GM23338 (cell line): ENCODE measurements around the gene DLST. TPM values are rescaled to one million over a fixed set of nuclear protein-coding genes. Genes with fewer than 3 reads are reported as not detected.

ENCODE experiments used
- ATAC-seq: fragments of 200-7000 bp; cut with Tn5 transposase; 3 replicates; pipeline ENCODE4 v1.9.1; 2020
- DNase-seq: peaks from one replicate; pipeline ENCODE4 v3.0.0-alpha.2; 2015; ENCODE audit warnings: low spot score
- H2AFZ ChIP-seq: fragments of 200-600 bp; sonication (generic); 2 replicates; pipeline ENCODE4 v1.8.0; 2016; ENCODE audit warnings: antibody characterized with exemption, mild to moderate bottlenecking, moderate library complexity
- H3F3A ChIP-seq: fragments of 200-600 bp; sonication (generic); replicated peaks from 2 replicates; pipeline ENCODE4 v1.8.0; 2017; ENCODE audit warnings: antibody characterized with exemption, mixed run types, low read depth
- H3K27ac ChIP-seq: fragments of 200-600 bp; sonication (generic); 2 replicates; pipeline ENCODE4 v1.6.1; 2016; ENCODE audit warnings: low read depth
- H3K27me3 ChIP-seq: fragments of 200-600 bp; sonication (generic); 2 replicates; pipeline ENCODE4 v1.8.0; 2016; ENCODE audit warnings: mild to moderate bottlenecking, mixed run types, moderate library complexity; ENCODE audit not compliant: insufficient read depth
- H3K36me3 ChIP-seq: fragments of 200-600 bp; sonication (generic); 2 replicates; pipeline ENCODE4 v1.8.0; 2016; ENCODE audit warnings: mild to moderate bottlenecking; ENCODE audit not compliant: insufficient read depth
- H3K4me1 ChIP-seq: fragments of 200-600 bp; sonication (generic); 2 replicates; pipeline ENCODE4 v1.8.0; 2016; ENCODE audit warnings: mild to moderate bottlenecking, moderate library complexity; ENCODE audit not compliant: insufficient read depth
- H3K4me2 ChIP-seq: fragments of 200-600 bp; sonication (generic); 2 replicates; pipeline ENCODE4 v1.7.1; 2017; ENCODE audit warnings: mixed run types
- H3K4me3 ChIP-seq: fragments of 200-600 bp; sonication (generic); 2 replicates; pipeline ENCODE4 v1.6.1; 2016; ENCODE audit warnings: mixed run types
- H3K79me2 ChIP-seq: fragments of 200-600 bp; sonication (generic); replicated peaks from 2 replicates; pipeline ENCODE4 v1.8.0; 2017; ENCODE audit warnings: mild to moderate bottlenecking; ENCODE audit not compliant: insufficient read depth
- H3K9me2 ChIP-seq: fragments of 200-600 bp; sonication (generic); 2 replicates; pipeline ENCODE4 v1.8.0; 2017; ENCODE audit not compliant: insufficient read depth
- H4K20me1 ChIP-seq: fragments of 200-600 bp; sonication (generic); replicated peaks from 2 replicates; pipeline ENCODE4 v1.8.0; 2017; ENCODE audit warnings: mild to moderate bottlenecking; ENCODE audit not compliant: insufficient read depth
- H3K27ac Mint-ChIP-seq: 2 replicates; pipeline ENCODE4 v1.8.0; 2020; ENCODE audit warnings: inconsistent platforms, mild to moderate bottlenecking, moderate library complexity, mixed read lengths
- H3K27me3 Mint-ChIP-seq: 3 replicates; pipeline ENCODE4 v1.8.0; 2022; ENCODE audit warnings: low read depth, mild to moderate bottlenecking, moderate library complexity, mixed read lengths, inconsistent platforms; ENCODE audit not compliant: insufficient read depth, poor library complexity
- H3K36me3 Mint-ChIP-seq: 3 replicates; pipeline ENCODE4 v1.8.0; 2021; ENCODE audit warnings: low read depth, mild to moderate bottlenecking, inconsistent platforms, moderate library complexity, mixed read lengths
- H3K4me1 Mint-ChIP-seq: 3 replicates; pipeline ENCODE4 v1.8.0; 2020; ENCODE audit warnings: mild to moderate bottlenecking, inconsistent platforms, mixed read lengths
- H3K4me3 Mint-ChIP-seq: 3 replicates; pipeline ENCODE4 v1.8.0; 2021; ENCODE audit warnings: moderate library complexity, mild to moderate bottlenecking, inconsistent platforms, mixed read lengths
- H3K9me3 Mint-ChIP-seq: 3 replicates; pipeline ENCODE4 v1.8.0; 2020; ENCODE audit warnings: moderate library complexity, mild to moderate bottlenecking, inconsistent platforms, mixed read lengths
- CREB1 ChIP-seq: fragments of 250-450 bp; sonication (Bioruptor Pico); IDR thresholded peaks from 2 replicates; pipeline ENCODE4 v1.5.0; 2020; ENCODE audit warnings: low read depth, mild to moderate bottlenecking, moderate library complexity
- EZH2 ChIP-seq: fragments of 200-600 bp; sonication (generic); IDR thresholded peaks from one replicate; pipeline ENCODE4 v1.8.0; 2017; ENCODE audit warnings: antibody characterized with exemption, mild to moderate bottlenecking, low read depth; ENCODE audit not compliant: unreplicated experiment
- EZH2phosphoT487 ChIP-seq: fragments of 200-600 bp; sonication (generic); IDR thresholded peaks from one replicate; pipeline ENCODE4 v1.8.1; 2018; ENCODE audit warnings: antibody characterized with exemption; ENCODE audit not compliant: unreplicated experiment
- JUNB ChIP-seq: IDR thresholded peaks from one replicate; pipeline ENCODE4 v1.6.1; 2016; ENCODE audit warnings: antibody characterized with exemption; ENCODE audit not compliant: unreplicated experiment
- NANOG ChIP-seq: IDR thresholded peaks from 2 replicates; pipeline ENCODE4 v1.6.1; 2016; ENCODE audit warnings: antibody characterized with exemption, borderline replicate concordance
- ZNF331 ChIP-seq: fragments of 250-450 bp; sonication (Bioruptor Pico); IDR thresholded peaks from 2 replicates; pipeline ENCODE4 v1.5.0; 2020; ENCODE audit warnings: low read depth, mild to moderate bottlenecking, moderate library complexity
- polyA plus RNA-seq: library from polyadenylated mRNA; unstranded; fragments of >200 nt; fragmentation: Nextera tagmentation; extraction: Ambion mirVana; gene quantifications from 2 replicates; pipeline ENCODE4 v1.2.1, GENCODE V29; 2016
- total RNA-seq: library from RNA; depleted of rRNA; stranded (reverse); fragments of >200 nt; shearing (Covaris generic); gene quantifications from 2 replicates; pipeline ENCODE4 v1.2.3, GENCODE V29; 2014
- TF ChIP-seq, protein P1 (sequence below): fragments of 250-450 bp; sonication (Bioruptor Pico); IDR thresholded peaks from 2 replicates; pipeline ENCODE4 v1.5.0; 2020; ENCODE audit warnings: mild to moderate bottlenecking, moderate library complexity
- TF ChIP-seq, protein P2 (sequence below): IDR thresholded peaks from 2 replicates; pipeline ENCODE4 v1.6.1; 2016; ENCODE audit warnings: antibody characterized with exemption

The DLST gene
- total and polyA plus RNA-seq, 2 experiments from 2014 or later, result 11.2 to 106 TPM

DNA sequence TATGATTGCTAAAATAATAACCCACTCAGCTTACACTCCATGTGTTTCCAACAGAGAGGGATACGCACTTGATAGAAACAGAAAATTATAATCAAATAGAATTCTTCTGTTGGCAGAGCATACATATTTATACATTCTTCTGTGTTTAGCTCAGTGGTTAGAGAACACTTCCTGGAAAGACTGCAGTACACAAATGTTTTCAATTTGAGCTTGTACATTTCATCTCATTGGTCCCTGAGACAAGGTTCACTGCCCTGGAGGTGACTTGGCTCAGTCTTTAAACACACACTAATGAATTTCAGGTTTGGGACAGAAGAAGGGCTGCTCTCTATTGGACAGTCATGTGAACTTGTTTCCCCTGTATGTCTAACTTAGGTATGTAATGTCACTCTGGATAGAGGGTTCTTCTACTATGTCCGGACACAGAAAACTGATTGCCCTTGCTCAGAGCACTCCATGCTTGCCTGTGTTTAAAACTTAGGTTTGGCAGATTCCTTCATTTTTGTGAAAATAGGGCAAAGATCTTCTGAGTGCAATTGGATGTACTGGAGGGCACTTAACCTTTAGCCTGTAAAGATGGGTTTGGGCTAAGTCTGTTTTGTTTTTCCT lies 28.7 kb upstream of the DLST start:
- Histone ChIP-seq H3K9me2 (no peaks in the 10 kb centered on the region), H3K27me3 (no peaks in the 10 kb centered on the region), H3F3A (no peaks in the 10 kb centered on the region), H3K4me1 (no peaks in the 10 kb centered on the region), H3K36me3 (no peaks in the 10 kb centered on the region), H3K27ac (no peak overlapping the region), H4K20me1 (no peaks in the 10 kb centered on the region), H2AFZ (no peak overlapping the region), H3K79me2 (no peaks in the 10 kb centered on the region), H3K4me2 (no peak overlapping the region), H3K4me3 (no peak overlapping the region)
- H3K4me3 Mint-ChIP-seq, result no peak overlapping the region
- no peak for ATAC-seq
- no peak for DNase-seq
- no peak overlapping the region for H3K27ac Mint-ChIP-seq
- H3K36me3 Mint-ChIP-seq, result no peaks in the 10 kb centered on the region
- H3K9me3 Mint-ChIP-seq, result no peaks in the 10 kb centered on the region
- no peak for TF ChIP-seq EZH2phosphoT487
- TF ChIP-seq JUNB, result no peak
- TF ChIP-seq, protein P1, sequence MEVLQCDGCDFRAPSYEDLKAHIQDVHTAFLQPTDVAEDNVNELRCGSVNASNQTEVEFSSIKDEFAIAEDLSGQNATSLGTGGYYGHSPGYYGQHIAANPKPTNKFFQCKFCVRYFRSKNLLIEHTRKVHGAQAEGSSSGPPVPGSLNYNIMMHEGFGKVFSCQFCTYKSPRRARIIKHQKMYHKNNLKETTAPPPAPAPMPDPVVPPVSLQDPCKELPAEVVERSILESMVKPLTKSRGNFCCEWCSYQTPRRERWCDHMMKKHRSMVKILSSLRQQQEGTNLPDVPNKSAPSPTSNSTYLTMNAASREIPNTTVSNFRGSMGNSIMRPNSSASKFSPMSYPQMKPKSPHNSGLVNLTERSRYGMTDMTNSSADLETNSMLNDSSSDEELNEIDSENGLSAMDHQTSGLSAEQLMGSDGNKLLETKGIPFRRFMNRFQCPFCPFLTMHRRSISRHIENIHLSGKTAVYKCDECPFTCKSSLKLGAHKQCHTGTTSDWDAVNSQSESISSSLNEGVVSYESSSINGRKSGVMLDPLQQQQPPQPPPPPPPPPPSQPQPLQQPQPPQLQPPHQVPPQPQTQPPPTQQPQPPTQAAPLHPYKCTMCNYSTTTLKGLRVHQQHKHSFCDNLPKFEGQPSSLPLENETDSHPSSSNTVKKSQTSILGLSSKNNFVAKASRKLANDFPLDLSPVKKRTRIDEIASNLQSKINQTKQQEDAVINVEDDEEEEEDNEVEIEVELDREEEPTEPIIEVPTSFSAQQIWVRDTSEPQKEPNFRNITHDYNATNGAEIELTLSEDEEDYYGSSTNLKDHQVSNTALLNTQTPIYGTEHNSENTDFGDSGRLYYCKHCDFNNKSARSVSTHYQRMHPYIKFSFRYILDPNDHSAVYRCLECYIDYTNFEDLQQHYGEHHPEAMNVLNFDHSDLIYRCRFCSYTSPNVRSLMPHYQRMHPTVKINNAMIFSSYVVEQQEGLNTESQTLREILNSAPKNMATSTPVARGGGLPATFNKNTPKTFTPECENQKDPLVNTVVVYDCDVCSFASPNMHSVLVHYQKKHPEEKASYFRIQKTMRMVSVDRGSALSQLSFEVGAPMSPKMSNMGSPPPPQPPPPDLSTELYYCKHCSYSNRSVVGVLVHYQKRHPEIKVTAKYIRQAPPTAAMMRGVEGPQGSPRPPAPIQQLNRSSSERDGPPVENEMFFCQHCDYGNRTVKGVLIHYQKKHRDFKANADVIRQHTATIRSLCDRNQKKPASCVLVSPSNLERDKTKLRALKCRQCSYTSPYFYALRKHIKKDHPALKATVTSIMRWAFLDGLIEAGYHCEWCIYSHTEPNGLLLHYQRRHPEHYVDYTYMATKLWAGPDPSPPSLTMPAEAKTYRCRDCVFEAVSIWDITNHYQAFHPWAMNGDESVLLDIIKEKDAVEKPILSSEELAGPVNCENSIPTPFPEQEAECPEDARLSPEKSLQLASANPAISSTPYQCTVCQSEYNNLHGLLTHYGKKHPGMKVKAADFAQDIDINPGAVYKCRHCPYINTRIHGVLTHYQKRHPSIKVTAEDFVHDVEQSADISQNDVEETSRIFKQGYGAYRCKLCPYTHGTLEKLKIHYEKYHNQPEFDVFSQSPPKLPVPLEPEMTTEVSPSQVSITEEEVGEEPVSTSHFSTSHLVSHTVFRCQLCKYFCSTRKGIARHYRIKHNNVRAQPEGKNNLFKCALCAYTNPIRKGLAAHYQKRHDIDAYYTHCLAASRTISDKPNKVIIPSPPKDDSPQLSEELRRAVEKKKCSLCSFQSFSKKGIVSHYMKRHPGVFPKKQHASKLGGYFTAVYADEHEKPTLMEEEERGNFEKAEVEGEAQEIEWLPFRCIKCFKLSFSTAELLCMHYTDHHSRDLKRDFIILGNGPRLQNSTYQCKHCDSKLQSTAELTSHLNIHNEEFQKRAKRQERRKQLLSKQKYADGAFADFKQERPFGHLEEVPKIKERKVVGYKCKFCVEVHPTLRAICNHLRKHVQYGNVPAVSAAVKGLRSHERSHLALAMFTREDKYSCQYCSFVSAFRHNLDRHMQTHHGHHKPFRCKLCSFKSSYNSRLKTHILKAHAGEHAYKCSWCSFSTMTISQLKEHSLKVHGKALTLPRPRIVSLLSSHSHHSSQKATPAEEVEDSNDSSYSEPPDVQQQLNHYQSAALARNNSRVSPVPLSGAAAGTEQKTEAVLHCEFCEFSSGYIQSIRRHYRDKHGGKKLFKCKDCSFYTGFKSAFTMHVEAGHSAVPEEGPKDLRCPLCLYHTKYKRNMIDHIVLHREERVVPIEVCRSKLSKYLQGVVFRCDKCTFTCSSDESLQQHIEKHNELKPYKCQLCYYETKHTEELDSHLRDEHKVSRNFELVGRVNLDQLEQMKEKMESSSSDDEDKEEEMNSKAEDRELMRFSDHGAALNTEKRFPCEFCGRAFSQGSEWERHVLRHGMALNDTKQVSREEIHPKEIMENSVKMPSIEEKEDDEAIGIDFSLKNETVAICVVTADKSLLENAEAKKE (CRISPR knock-in tag), result no peak
- TF ChIP-seq, protein P2, sequence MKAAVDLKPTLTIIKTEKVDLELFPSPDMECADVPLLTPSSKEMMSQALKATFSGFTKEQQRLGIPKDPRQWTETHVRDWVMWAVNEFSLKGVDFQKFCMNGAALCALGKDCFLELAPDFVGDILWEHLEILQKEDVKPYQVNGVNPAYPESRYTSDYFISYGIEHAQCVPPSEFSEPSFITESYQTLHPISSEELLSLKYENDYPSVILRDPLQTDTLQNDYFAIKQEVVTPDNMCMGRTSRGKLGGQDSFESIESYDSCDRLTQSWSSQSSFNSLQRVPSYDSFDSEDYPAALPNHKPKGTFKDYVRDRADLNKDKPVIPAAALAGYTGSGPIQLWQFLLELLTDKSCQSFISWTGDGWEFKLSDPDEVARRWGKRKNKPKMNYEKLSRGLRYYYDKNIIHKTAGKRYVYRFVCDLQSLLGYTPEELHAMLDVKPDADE, result no peak
- TF ChIP-seq NANOG, result no peak
- TF ChIP-seq EZH2, result no peak
- no peak for TF ChIP-seq ZNF331 (CRISPR knock-in tag)
- no peak for TF ChIP-seq CREB1 (CRISPR knock-in tag)
- no peaks in the 10 kb centered on the region for H3K27me3 Mint-ChIP-seq
- no peaks in the 10 kb centered on the region; the same call in 2 of the 3 replicates for H3K4me1 Mint-ChIP-seq
